H4 (cell line): ENCODE measurements around the gene TUB. TPM values are rescaled to one million over a fixed set of nuclear protein-coding genes. Genes with fewer than 3 reads are reported as not detected.
A peak's percentile ranks its signal among the peaks of the same experiment; 100 is the strongest.

Experiments
- DNase-seq: peaks from one replicate; pipeline ENCODE4 v3.0.0-alpha.2; 2015; ENCODE audit warnings: low spot score
- total RNA-seq: library from RNA; depleted of rRNA; stranded (reverse); fragments of >200 nt; shearing (Covaris generic); gene quantifications from 2 replicates; pipeline ENCODE4 v1.2.3, GENCODE V29; 2014

The TUB gene
- total RNA-seq, 1 experiment from 2014 or later: 7.8 TPM

DNA sequence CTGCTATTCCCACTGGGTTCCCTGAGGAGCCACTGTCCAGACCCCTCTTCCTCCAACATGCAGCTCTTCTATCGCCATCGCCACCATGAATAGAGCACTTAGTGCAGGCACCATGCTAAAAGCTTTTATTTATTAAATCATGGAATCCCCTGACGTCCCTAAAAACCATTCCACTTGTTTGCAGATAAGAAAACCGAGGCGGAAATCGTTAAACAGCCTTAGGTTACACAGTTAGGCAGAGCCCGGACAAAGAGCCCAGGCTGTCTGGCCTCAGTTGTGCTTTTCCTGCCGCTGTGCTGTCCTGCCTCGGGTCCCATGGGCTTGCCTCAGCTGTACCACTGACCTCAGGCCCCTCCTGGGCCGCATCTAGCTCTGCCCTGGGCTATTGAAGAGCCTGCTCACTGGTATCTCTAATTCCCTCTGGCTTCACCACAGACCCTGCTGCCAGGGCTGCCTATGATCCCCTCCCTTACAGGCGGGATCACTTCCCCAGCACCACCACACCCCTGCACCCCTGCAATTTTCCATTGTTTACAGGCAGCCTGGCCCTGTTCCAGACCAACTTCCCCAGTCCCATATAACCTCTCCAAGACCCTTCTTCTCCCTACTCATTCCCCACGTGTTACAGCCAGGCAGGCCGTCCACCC is 13.0 kb upstream of the TUB start:
- no peak for DNase-seq

DNA sequence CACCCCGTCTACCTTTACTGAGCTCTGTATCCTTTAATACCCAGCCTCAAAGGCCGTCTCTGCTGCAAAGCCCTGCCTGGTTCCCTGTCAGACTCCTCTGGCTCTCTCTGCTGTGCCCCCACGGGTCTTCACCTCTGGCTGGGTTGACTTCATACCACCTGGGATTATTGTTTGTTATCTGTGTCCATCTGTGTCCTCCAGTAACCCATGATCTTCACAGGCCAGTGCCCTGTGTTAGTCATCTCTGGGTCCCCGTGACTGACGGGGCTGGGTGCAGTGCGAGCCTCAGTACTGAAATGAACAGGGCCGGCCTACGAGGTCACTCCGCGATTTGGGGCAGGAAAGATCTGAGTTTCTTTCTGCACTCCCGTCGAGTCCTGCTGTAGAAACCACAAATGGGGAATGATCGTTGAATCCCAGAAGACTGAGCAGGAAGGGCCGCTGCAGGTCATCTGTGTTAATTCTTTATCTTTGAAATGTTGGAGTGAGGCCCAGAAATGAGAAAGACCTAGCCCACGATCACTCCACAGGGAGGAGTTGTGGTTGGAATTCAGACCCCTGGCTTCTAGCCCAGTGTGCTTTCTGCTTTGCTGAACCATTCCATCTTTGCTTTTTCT is 12.3 kb upstream of the TUB start:
- DNase-seq: peak; percentile 88

DNA sequence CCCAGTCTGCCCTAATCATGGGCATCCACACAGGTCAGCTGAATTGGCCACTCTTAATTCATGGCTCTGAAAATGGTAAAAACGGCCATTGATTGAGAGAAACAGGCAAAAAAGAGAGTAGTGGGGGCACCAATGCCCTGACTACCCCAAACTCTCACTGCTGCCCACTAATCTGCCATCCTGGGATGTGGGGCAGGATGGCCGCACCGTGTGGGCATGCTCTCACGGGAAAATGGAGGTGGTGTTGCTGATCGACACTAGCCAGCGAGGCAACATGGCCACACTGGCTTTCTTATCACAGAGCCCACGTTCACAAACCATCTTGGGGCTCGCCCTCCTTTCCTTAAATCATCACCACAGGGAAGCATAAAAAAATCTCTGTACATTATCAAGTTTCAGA is 11.2 kb upstream of the TUB start:
- DNase-seq: no peak

DNA sequence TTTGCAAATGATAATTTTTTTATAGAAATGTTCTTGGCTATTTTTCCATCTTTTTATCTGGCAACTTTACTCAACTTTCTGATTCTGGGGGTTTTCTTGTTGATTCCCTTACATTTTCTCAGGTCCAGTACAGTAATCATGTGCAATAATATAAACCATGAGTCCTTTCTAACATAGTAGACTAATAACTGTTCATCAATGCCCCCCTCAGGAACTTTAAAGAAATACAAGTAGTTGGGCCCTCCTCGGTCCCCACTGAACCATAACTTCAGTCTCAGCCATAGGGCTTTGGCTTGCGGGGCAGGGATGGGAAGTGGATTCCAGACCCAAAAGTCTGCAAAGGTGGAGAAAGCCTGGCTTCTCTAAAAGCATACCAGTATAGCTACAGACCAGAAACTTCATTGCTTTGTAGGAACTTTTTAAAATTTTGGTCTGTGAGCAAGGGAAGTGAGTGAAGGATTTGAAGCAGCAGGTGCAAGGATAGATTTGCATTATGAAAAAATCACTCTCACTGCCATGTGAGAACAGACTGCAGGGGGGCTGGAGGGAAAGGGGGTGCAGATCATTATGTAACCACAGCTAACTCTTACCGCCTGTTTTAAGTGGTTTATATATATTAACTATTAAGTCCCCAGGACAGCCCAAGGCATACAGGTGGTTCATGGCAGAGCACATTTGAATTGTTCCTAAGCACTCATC is 10.4 kb upstream of the TUB start:
- DNase-seq: no peak

DNA sequence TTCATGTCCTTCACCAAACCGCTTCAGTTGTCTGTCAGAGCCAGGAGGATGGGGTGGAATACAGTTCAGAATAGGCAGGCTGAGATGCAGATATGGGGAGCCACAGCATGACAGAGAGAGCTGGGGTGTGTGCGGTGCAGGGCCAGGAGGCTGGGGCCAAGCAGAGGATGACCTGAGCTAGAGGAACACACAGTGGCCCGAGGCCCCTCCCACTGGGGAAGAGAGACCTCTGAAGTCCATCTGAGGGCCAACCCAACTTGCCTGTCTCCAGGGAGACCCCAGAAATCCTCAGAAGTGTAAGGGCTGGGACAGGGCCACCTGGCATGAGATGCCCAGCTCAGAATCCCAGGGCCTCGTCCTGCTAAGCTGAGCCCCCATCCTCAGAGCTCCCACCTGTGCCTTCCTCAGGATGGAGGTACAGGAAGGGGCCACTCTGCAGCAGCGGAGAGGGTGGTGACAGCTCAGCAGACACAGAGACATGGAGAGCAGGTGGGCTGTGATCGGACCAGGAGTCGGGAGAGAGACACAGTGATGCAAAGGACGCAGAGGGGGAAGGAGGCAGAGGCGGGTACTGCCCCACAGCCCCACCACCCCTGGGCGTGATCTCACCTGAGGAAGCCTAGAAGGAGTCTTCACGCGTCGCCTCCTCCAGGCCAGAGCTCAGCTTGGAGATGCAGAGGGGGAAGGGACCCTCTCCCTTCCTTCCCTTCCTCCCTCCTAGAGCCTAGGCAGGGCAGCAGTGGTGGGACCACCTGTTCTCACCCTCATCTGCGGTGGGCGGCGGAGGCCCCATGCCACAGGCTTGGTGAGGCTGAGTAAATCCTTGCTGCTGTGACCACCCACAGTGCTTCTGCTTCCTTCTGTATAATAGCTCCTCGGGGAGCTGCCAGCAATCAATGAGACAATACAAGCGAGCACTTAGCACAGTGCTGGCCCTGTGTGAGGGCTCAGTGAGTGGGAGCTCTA is 9.1 kb upstream of the TUB start:
- DNase-seq: no peak

DNA sequence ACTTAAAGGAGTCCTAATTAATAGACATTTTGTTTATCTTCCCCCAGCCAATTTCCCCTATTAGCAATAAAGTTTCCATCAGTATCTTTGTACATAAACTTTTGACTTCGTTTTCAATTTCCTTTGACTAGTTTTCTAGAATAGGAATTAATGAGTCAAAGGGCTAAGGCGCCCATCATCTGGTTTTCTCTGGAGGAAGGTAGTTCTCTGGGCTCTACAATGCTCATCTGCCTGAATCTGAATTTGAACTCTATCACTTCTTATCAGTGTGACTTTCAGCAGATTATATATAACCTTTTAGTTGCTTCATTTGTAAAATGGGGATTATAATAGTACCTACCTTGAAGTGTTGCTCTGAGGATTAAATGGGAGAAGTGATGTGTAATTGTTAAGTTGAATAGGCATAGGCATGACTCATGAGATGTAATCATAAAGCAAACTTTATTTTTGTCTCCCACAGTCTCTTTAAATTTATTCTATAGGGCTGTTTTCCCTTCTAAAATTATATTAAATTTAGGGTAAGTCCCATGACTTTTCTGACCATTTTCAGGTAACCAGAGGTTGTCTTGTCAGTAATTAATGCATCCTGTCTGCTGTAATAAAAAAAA is 5.8 kb upstream of the TUB start:
- no peak for DNase-seq

DNA sequence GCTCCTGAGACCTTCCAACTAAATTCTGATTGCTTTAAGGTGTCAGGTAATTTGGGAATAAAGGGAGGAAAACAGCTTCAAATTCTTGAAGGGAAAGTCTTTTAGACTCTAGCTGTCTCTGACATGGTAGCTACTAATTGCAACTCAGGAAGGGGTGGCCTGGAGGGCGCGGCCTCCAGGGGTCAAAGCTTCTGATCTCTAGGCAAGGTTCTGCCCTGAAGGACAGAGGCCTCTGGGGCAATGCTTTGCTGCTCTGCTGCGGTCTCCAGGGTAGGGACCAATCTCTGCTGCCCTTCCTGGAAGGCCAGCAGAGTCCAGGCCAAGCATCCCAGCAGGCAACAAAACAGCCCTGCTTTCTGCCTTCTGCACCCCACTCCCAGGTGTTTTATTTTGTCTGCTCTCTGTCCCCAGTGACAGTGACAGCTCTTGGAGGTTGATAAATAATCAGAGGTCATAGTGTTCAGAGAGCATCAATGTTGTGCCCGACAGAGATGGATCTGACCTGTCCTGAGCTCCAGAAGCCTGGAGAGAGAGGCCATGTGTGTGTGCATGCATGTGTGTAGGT is 1.8 kb upstream of the TUB start:
- no peak for DNase-seq

DNA sequence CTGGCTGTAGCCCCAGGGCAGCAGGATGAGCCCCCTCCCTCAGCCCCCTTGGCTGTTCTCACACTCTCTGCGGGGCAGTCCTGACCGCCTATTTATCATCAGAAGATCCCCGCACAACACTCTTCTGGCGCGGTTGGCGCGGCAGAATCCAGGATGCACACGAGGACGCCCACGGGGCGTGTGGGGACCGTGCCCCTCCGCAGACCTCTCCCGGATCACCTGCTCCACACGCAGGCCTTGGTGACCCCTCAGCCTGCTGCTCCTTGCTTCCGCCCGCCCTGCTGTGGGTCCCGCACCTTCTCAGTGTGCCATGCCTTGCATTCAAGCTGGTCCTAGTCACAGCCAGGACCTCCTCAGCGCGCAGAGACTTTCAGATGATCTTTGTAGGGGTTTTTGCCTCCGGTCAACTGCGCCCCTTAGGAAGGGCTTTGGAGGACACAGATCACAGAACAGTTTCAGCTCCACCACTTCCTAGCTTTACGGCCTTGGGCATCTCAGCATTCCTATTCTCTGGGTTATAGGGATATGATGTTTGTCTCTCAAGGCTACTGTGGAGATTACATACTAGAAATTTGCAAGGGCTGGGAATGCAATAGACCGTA is 841 bp upstream of the TUB start:
- no peak for DNase-seq

DNA sequence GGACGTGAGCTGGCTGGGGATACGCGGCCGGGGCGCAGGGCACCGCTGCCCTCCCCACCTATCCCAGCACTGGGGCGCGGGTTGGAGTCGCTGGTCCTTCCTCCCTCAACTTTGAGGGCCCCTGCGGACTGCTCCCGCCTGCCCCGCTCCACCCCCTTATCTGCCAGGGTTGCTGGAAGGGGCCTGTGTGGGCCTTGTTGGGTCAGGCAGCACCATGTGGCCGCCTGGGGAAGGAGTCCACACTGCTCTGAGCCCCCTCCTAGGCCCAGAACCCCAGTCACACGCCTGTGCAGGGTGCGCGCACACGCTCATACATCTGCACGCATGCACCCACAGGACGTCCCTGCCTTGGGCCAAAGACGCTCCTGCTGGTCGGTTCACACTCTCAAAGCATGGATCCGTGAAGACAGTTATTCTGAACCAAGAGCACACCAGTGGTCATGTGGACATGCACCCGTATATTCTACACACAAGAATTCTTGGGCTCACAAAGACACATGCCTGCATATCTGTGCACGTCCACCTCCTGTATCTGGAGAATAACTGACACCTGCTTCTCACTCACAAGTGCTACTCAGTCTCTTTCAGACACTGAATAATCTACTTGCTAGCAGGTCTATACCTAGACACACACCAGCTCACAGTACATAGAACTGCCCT is 710 bp downstream of the TUB start:
- no peak for DNase-seq

DNA sequence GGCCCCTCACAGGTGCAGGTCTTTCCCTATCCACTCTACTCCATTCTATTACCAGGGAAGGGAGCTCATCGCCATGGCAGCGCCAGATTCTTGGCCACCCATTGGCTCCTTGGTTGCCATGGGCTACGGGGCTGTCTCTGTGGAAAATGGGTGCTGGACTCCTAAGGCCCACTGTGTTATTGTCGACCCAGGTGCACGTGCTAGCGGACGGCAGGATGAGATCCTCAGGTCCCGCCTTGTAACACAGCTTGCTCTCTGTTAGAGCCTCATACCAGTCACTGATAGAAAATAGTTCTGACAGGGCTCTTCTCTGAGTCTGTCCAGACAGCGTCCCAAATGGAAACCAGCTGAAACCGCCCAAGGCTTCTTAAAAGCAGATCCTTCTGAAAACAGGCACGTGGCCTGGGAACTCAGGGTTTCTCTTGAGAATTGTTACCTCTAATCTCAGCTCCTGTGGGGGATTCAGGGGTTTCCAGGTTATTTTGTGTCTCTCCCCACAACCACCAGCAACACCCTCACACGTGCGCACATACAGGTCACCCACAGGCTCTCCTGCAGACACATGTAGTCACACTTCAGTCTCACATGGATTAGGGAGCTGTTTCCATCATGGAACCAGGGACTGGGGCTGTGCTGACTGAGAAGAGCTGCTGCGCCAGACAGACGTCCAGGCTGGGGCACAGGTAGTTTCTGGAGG is 1.5 kb downstream of the TUB start:
- DNase-seq: no peak

DNA sequence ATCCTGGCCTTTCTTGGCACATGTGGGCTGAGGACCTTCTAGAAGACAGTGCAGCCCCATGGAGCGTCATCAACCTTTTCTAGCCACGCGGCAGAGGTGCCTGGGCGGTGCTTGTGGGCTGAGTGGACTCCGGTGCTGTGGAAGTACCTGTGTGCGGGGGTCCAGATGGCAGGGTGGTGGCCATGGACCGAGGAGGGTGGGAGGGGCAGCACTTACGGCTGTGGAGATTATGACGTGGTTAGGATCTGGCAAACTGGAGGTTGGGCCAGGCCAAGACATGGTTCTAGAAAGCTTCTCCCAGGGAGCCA is 2.0 kb downstream of the TUB start:
- no peak for DNase-seq

DNA sequence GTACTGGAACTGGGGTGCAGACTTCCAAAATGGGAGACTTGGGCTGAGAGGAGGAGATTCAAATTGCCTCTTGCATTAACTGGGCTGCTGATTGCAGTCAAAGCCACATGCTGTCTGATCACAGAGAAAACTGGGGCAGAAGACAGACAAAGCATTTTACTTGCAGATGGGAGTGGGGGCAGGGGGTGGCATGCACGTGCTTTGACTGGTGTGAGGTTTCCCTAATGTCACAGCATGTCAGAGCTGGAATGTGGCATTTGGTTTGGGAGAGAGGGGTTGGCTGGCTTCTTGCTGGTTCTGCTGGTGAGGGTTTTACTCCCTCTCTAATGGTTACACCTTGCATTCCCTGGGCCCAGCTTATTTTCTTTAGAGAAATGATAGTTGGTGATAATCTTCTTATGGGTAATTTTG is 2.9 kb downstream of the TUB start:
- DNase-seq: no peak

DNA sequence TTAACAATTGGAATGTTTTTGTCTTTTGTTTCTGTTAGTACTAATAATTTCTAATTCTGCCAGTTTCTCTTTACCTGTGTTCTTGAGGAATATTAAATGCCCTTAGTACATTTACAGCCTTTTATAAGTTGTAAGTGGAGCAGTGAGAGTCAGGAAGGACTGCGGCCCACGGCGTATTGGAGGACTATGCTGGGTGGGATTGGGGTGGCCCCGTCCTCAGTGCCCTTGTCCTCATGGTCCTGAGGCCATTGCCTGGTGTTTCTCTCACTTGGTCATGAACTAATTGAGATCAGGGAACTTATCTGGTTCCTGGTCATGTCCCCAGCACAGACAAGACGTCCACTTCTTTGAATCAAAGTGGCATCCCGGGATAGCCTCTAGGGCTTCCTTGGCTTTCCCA is 3.3 kb downstream of the TUB start:
- no peak for DNase-seq

DNA sequence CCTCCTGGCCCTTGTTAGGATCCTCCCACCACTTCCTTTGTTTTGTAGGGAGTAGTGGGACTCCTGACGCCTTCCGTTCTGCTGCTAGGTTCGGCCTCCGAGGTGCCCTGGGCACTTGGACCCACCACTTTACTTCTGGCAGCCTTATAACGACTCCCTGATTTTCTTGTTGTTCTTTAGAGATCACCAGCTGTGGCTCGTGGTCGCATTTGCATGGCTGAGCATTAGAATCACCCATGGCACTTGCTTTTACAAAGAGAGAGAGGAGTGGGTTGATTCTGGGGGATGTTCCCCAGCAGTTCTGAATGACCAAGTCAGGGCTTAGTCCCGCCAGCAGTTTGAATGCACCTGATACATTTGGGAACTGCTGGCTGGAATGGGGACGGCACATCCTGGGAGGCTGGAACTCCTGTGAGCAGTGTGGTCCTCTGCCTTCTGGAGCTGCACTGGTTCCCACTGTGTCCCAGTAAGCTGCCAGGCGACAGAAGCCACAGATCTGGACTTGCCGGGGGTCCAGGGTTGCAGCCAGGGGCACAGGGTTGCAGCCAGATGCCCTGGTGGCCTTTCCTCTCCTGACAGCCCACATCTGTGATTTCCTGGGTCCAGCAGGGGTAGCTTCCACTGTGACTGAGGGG is 4.1 kb downstream of the TUB start:
- no peak for DNase-seq

DNA sequence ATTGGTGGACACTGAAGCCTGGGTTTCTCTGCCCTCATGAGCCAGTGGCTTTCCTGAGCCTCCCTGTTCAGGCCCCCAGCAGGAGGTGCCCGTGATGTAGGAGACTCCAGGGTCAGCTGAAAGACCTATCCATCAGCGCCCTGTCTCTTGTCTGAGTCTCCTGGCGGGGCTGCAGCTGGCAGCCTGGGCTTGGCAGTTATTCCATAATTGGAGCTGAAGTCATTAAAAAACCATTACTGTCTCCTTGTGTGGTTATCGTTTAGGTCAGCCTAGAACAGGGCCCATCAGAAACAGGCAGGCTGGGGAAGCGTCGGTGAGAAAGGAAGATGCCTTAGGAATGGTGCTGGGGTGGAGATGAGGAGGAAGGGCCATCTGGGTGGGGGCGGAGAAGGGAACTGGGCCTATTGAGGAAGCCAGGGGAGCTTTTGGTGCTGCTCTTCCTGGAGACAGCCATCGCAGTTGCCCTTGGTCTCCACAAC is 5.0 kb downstream of the TUB start:
- DNase-seq: no peak

DNA sequence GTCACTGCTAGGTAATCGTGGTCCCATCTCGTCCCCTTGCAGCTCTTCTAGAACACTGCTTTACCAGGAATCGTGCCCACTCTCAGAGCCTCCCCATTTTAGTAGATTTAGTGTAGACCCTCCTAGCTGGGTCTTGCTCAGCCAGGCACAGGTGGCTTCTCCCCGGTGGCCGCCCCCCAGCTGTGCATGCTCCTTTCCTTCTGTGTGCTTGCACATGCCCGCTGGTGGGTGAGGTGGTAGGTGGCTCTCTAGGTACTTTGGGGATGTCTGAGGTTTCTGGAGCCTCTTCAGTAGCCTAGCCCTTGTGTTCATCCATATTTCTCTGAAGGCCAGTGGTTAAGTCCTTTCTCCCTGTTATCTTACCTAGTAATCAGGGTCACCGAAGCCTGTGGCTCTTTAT is 5.6 kb downstream of the TUB start:
- DNase-seq: no peak

DNA sequence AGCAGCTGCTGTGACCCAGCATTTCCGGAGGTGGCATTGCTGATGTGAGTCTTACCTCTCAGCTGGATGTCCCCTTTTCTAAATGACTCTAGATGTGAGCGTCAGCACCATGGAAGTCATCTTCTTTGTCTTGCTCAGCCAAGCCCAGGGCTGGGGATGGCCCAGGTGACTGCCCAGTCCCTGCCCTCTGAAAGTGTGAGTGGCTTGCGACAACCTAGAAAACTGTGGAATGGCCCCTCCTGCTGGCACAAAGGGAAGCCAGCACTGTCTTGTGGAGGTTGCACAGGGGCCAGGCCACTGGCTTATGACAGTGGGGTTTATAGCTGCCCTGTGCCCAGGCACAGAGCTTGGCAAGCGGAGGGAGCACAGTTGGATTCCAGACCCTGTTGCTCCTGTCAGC is 6.2 kb downstream of the TUB start:
- DNase-seq: no peak

DNA sequence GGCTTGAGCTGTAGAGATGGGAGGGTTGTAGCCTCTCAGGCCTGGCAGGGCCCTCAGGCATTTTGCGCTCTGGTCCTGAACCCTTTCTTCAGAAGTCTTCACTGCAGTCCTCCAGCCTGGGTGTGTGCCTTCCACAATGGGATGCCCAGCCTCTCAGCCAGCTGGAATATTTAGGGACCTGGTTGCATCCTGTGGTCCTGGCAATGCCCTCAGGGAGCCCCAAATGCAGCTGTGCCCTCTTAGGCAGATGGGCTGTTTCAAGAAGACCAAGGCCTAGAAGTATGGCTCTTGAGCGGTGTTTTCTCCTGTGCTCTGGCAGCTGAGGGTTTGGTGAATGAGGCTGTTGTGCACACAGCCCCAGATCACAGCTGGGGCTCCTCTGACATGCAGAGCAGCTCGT is 6.7 kb downstream of the TUB start:
- DNase-seq: no peak

DNA sequence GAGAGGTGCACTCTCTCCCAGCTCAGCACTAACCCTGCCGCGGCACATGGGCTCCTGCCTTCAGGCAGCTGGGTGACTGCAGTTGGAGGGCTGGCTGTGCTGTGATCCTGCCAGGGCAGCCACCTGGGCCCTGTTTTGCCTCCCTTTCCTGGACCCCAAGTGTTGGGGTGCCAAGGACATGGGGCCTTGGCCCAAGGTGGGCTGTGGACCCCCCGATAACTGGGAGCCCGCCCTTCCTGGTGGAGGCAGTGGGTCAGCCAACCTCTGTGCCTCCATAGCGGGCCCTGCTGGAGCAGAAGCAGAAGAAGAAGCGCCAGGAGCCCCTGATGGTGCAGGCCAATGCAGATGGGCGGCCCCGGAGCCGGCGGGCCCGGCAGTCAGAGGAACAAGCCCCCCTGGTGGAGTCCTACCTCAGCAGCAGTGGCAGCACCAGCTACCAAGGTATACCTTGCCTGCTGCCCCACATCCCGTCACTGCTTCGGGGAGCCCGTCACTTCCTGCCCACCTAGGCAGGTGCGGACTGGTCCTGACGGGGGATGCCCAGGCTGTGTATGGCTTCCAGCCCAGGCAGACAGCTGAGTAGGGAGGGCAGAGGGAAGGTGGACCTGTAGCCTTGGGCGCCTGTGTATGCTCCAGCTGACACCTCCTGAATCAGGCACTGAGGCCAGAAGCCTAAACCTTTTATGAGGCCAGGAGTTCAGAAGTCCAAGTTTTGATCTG is 8.9 kb downstream of the TUB start:
- no peak for DNase-seq
